HepG2 (cell line): ENCODE measurements around the gene CD151. TPM values are rescaled to one million over a fixed set of nuclear protein-coding genes. Genes with fewer than 3 reads are reported as not detected.
A peak's percentile ranks its signal among the peaks of the same experiment; 100 is the strongest.

Source experiments
- AHDC1 ChIP-seq: sonication (generic); formaldehyde crosslinking; IDR thresholded peaks from 2 replicates; pipeline ENCODE4 v1.5.1; 2020; ENCODE audit warnings: mild to moderate bottlenecking, missing genetic modification reagents, borderline replicate concordance
- CSRNP1 ChIP-seq: sonication (generic); formaldehyde crosslinking; IDR thresholded peaks from 2 replicates; pipeline ENCODE4 v1.8.1; 2023; ENCODE audit warnings: mild to moderate bottlenecking, missing genetic modification reagents
- HHEX ChIP-seq: IDR thresholded peaks from 2 replicates; pipeline ENCODE4 v1.6.1; 2016; ENCODE audit warnings: control low read depth
- MLXIP ChIP-seq: sonication (generic); formaldehyde crosslinking; IDR thresholded peaks from 2 replicates; pipeline ENCODE4 v1.9.0; 2021; ENCODE audit warnings: missing genetic modification reagents, borderline replicate concordance
- PAX8 ChIP-seq: sonication (generic); formaldehyde crosslinking; IDR thresholded peaks from 2 replicates; pipeline ENCODE4 v1.8.0; 2022; ENCODE audit warnings: mild to moderate bottlenecking, missing genetic modification reagents, borderline replicate concordance
- PAXIP1 ChIP-seq: sonication (generic); formaldehyde crosslinking; conservative IDR thresholded peaks from 2 replicates; pipeline ENCODE4 v1.4.0; 2020; ENCODE audit warnings: mild to moderate bottlenecking, missing genetic modification reagents, moderate library complexity
- RBM22 ChIP-seq: fragments of 200-400 bp; formaldehyde crosslinking; optimal IDR thresholded peaks from 2 replicates; pipeline ENCODE3; 2017; ENCODE audit warnings: mild to moderate bottlenecking, low read length, moderate library complexity
- TCF7 ChIP-seq: sonication (generic); IDR thresholded peaks from 2 replicates; pipeline ENCODE4 v1.6.1; 2016; ENCODE audit warnings: antibody characterized with exemption, low read depth
- ZMYM3 ChIP-seq: sonication (generic); formaldehyde crosslinking; IDR thresholded peaks from 2 replicates; pipeline ENCODE4 v1.5.1; 2020; ENCODE audit warnings: mild to moderate bottlenecking, missing genetic modification reagents
- ZNF256 ChIP-seq: sonication (generic); formaldehyde crosslinking; conservative IDR thresholded peaks from 2 replicates; pipeline ENCODE4 v1.4.0; 2020; ENCODE audit warnings: missing genetic modification reagents
- ZNF598 ChIP-seq: sonication (generic); formaldehyde crosslinking; IDR thresholded peaks from 2 replicates; pipeline ENCODE4 v1.5.1; 2020; ENCODE audit warnings: mild to moderate bottlenecking, missing genetic modification reagents, borderline replicate concordance
- ZSCAN5A ChIP-seq: sonication (generic); formaldehyde crosslinking; IDR thresholded peaks from 2 replicates; pipeline ENCODE4 v1.8.0; 2022; ENCODE audit warnings: mild to moderate bottlenecking, missing genetic modification reagents, borderline replicate concordance
- polyA plus RNA-seq, 8 experiments: library from polyadenylated mRNA; depleted of rRNA in 3 of 8; stranded (reverse) in 7 of 8; unstranded in 1 of 8; fragments of >200 nt; fragmentation: Illumina TruSeq in 4 of 8; extraction: Trizol in 4 of 8; gene quantifications; 2 replicates each; pipeline versions ENCODE4 v1.2.1 to v1.2.3, GENCODE V29; 2011 to 2016; ENCODE audit warnings: low read depth in 4 of 8, missing spikeins in 1 of 8, mixed read lengths in 1 of 8; ENCODE audit not compliant: insufficient read depth in 1 of 8
- total RNA-seq, 5 experiments: library from RNA; depleted of rRNA; stranded (reverse); fragments of >200 nt; fragmentation: Illumina TruSeq; extraction: Trizol; gene quantifications; 2 replicates each; pipeline ENCODE4 v1.2.3, GENCODE V29; 2016; ENCODE audit warnings: low read depth in 1 of 5

Gene CD151
- total and polyA plus RNA-seq, 2 of the 13 experiments (the other 11 are each of a cell fraction or from before 2014, with no cell fraction given): 125 to 197 TPM

- TF ChIP-seq ZNF256: no peak
- TF ChIP-seq RBM22: no peak
- TF ChIP-seq ZSCAN5A (CRISPR knock-in tag): no peak
- TF ChIP-seq ZNF598 (CRISPR knock-in tag): no peak
- TF ChIP-seq HHEX (CRISPR knock-in tag): no peak
- no peak for TF ChIP-seq TCF7
- TF ChIP-seq MLXIP (CRISPR knock-in tag): no peak
- TF ChIP-seq AHDC1 (CRISPR knock-in tag): no peak
- peak; percentile 33; the same call in 1 of the 2 replicates for TF ChIP-seq CSRNP1 (CRISPR knock-in tag)
- peak; percentile 48 for TF ChIP-seq PAXIP1 (CRISPR knock-in tag)
- TF ChIP-seq PAX8: no peak
- peak; percentile 64; the same call in 1 of the 2 replicates for TF ChIP-seq ZMYM3
Measured at GRCh38 chr11:838441-839279, 5.9 kb downstream of the CD151 start (continued).
